GM18526 (cell line): ENCODE data around the gene NLRC3.

Experiments
- POLR2A ChIP-seq: IDR thresholded peaks from 3 replicates; pipeline ENCODE4 v1.6.1; 2011; ENCODE audit not compliant: insufficient read length; ENCODE audit errors: extremely low read depth

The NLRC3 gene

DNA sequence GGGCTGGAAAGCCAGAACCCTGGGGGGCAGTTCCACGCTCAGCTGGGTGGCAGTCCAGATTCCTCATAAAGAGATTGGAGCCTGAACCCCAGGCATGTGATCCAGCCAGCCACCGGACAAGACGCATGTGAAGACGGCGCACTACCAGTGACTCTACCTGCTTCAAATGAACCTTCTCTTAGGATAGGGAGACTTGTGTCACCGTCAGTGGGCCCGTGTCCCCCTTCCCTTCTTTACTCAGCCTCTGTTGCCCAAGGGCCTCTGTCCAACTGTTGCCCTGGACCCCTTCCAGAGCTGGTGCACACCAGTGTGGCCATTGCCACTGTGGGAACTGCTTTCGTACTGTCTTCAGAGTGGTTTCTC, 58.2 kb downstream of the NLRC3 start:
- no peak for TF ChIP-seq POLR2A

DNA sequence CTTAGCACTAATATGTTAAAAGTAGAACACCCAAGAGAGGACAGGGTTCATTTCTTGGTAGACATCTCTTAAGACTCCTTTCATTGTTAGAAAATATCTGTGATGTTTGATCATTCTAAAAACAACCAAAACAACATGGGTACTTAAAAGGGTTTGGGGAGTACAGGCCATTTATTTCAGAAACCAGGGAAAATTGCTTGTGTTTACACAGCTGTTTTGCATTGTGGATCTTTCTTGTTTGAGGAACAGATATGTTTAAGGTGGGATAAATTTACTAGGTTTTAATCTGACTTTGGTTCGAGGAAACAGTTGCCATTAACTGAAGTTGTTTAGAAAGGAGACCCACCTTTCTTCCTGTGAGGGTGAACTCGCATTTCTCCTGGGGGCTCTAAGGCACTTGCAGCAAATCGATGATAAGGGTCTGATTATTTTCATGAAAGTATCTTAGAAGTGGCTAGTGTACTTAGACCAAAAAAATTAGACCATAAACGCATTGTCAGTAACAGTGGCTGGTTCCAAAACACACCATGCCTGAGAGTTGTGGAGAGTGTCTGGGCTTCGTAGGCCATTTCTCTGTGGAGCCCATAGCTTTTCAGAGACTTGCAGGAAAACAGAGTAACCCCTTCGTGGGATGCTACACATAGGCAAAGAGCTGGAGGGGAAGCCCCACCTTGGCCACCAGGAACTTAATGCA, 58.8 kb downstream of the NLRC3 start:
- no peak for TF ChIP-seq POLR2A

DNA sequence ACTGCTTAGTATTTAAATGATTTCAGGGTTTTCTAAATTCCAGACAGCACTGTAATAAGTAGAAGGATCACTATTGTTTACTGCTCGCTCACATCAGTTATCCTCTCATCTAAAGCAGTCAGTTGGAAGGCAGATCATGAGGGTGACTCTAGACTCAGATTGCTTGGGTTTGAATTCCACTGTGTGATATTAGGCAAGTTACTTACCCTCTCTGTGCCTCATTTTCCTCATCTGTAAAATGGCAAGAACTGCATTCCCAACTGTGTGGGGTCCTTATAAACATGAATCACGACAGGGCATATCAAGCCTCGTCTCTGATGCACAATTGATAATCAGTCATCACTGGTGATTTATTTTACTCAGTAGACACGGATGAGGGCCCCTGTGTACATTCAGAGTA, 61.3 kb downstream of the NLRC3 start:
- TF ChIP-seq POLR2A = no peak

DNA sequence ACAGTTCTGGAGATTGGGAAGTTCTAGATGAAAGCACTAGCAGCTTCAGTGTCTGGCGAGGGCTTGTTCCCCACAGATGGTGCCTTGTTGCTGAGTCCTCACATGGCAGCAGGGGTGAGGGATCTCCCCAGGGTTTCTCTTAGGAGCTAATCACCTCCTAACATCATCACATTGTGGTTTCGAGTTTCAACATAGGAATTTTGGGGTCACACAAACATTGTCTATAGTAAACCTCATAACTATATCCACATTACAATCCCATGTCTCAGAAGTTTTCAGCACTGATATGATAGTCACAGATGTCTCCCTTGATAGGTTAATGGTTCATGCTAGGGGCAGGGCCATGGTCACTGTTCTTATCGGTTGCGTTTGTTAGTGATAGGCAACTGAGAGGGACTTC, 62.6 kb downstream of the NLRC3 start:
- TF ChIP-seq POLR2A = no peak

DNA sequence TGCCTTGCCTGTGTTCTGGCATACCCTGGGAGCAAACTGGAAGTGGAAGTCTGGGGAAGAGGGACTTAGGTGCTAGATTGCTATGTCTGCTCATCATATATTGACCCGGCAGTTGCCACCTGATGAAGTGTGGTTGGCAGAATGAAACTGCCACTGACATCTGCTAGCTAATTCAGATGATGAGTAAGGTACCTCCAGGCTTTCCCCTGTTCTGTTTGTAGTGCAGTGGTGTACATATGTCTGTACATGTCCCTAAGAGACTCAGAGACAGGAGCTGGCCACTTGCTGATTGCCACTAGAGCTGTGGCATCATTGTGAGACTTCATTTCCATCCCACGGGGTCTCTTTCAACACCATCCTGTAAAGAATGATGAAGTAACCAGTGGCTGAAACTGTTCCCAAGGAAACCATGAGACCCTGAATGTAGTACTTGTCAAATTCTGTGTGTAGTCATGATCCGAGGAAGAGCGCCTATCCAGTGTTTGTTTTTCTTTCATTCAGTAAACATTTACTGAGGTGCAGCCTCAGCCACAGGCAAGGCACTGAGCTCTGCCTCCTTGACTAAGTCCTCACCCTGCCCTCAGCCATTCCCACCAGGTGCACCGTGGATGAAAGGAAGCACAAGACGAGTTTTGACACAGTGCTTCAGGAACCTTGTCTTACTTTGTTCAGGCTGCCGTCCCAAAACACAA, 63.2 kb downstream of the NLRC3 start:
- no peak for TF ChIP-seq POLR2A

DNA sequence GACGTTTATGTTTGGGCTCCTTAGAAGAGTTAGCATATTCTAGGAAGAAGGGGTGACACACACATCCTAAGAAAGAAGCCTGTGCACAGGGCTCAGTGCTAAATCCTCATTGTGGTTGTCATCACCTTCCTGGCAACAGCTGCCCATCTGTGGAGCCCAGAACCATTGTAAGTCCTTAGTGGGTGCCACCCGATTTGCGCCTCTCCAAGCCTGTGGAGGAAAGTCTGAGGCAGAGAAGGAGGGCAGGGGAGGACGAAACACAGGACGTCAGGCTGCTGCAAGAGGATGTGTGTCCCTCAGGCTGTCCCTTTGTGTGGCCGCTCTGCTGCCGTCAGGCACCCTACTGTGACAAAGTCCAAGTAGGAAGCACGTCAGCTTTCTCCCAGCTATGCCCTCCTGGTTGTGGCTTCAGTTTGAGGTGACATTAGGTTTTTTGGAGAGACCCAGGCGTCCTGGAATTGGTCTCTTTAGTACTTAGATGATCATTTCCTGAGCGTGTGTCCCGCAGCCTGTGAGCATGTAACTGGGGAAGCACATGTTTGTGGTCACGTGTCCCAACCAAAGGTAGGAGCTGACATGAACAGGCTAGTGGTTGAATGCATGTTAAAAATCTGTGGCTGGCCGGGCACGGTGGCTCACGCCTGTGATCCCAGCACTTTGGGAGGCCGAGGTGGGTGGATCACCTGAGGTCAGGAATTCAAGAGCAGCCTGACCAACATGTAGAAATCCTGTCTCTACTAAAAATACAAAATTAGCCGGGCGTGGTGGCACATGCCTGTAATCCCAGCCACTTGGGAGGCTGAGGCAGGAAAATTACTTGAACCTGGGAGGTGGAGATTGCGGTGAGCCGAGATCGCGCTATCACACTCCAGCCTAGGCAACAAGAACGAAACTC, 65.7 kb downstream of the NLRC3 start:
- no peak for TF ChIP-seq POLR2A

DNA sequence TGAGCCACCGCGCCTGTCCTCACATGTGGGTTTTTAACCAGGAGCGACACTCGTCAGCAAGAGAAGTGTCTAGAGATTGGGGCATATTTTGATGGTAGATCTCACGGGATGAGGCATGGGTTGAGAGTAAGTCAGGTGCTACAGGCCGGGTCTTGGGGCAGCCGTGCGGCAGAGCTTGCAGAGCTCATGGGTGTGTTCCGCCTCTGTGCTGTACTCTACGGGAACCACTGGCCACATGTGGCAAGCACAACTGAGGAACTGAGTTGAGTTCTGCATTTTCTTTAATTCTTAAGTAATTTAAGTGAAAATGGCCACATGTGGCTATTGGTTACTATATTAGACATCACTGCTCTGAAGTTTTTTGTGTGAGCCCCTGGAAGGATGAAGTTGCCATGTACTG, 66.8 kb downstream of the NLRC3 start:
- no peak for TF ChIP-seq POLR2A

DNA sequence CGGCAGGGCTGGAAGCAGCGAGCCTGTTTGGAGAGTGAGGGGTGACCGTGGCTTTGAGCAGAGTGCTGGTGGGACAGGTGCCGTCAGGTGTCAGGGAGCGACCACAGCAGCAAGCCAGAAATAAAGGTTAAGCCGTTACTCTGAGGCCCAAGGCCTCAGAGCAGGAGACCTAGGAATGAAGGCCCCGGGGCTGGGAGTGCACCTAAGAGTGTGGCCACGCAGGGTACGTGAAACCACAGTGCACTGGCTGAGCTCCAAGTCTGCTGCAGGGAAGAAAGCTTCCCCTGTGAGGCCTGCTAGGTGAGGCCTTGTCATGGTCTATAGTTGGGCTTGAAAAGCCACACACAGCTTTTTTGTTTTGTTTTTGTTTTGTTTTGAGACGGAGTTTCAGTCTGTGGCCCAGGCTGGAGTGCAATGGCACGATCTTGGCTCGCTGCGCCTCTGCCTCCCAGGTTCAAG, 67.7 kb downstream of the NLRC3 start:
- TF ChIP-seq POLR2A = no peak

DNA sequence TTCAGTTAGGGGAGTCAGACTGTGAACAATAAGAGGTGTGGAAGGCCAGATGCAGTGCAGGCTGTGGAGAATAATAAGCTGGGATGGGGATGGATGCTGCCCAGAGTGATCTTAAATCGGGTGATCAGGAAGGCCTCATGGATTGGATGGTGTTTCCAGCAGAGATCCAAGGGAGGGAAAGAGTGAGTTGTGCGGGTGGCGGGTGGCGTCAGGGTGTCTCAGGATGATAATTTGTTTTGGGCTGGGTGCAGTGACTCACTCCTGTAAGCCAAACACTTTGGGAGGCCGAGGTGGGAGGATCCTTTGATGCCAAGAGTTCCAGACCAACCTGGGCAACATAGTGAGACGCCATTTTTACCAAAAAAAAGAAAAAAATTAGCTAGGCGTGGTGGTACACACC, 68.5 kb downstream of the NLRC3 start:
- TF ChIP-seq POLR2A = no peak

DNA sequence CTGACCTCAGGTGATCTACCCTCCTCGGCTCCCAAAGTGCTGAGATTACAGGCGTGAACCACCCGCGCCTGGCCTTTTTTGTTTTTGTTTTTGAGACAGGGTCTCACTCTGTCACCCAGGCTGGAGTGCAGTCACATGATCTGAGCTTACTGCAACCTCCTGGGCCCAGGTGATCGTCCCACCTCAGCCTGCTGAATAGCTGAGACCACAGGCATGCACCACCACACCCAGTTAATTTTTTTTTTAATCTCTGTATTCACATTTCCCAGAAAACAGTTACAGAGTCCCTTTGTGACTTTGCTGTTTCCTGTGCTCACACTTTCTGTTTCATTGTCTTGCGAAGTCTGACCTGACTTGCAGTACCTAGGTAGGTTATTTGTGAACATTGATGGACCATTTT, 73.7 kb downstream of the NLRC3 start:
- TF ChIP-seq POLR2A = no peak

DNA sequence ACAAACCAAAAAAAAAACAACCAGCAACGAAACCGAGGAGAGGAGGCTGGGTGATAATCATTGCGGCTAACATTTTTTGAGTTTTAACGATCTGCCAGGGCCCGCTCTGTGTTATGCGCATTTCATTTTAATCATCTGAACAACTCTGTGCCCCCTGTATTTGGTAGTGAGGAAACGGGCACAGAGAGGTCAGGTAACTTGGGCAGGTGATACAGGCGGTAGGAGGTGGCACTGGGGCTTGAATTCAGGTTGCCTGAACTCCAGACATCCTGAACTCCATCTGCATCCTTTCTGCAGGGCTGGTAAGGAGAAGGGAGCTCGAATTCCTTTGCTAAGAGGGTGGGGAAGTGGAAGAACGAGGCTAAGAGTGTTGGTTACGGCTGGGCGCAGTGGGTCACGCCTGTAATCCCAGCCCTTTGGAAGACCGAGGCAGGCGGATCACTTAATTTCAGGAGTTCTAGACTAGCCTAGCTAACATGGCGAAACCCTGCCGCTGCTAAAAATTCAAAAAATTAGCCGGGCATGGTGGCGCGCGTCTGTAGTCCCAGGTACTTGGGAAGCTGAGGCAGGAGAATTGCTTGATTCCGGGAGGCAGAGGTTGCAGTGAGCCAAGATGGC, 75.3 kb downstream of the NLRC3 start:
- TF ChIP-seq POLR2A = no peak

DNA sequence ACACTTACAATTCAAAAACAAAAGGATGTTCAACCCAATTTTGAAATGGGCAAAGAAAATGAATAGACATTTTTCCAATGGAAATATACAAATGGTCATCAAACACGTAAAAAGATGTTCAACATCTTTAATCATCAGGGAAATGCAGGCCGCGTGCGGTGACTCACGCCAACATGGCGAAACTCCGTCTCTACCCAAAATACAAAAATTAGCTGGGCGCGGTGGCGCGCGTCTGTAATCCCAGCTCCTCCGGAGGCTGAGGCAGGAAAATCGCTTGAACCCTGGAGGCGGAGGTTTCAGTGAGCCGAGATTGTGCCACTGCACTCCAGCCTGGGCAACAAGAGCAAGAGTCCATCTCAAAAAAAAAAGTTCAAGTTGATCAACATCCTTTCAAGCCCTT, 78.2 kb downstream of the NLRC3 start:
- TF ChIP-seq POLR2A = no peak

DNA sequence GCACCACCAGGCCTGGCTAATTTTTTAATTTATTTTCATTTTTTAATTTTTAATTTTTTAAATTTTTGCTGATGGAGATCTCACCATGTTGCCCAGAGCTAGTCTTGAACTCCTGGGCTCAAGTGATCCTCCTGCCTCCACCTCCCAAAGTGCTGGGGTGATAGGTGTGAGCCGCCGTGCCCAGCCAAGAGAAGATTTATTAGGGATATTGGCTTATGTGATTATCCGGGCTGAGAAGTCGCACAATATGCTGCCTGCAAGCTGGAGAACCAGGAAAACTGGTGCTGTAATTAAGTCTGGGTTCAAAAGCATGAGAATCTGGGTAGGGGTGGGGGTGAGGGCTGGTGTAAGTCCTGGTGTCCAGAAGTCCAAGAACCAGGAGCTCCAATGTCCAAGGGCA, 79.4 kb downstream of the NLRC3 start:
- no peak for TF ChIP-seq POLR2A

DNA sequence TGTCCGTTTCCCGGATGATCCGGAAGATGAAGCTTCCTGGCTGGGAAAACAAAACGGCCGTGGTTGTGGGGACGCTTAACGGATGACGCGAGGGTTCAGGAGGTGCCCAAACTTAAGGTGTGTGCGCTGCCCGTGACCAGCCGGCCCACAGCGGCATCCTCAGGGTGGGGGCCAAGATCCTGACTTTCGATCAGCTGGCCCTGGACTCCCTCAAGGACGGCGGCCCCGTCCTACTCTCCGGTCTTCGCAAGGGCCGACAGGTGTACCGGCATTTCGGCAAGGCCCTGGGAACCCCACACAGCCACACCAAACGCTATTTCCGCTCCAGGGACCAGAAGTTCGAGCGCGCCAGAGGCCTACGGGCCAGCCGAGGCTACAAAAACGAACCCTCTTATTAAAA, 80.8 kb downstream of the NLRC3 start:
- TF ChIP-seq POLR2A = no peak

DNA sequence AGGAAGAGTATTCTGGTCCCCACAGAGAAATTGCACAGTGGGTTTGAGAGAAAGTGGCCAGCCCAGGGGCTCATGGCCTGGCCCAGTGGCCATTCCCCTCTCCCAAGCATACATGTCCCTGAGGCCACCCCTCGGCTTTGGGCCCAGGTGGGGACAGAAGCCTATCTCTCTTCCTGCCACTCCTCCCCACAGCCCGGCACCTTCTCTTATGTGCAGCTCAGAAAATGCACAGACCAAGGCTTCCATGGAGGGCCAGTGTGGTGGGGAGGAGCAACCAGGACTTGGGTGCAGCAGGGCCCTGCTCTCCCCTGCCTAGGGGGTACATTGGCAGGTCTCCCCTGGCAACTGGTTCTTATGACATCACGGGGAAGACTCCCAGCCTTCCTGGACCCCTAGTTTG, 82.0 kb downstream of the NLRC3 start, which contains the start of gene C16orf90:
TSS of gene C16orf90 (minus strand) at position 314 of the 400 bp plus-strand sequence. CDS start at position 246, 68 bp downstream.
- no peak for TF ChIP-seq POLR2A

DNA sequence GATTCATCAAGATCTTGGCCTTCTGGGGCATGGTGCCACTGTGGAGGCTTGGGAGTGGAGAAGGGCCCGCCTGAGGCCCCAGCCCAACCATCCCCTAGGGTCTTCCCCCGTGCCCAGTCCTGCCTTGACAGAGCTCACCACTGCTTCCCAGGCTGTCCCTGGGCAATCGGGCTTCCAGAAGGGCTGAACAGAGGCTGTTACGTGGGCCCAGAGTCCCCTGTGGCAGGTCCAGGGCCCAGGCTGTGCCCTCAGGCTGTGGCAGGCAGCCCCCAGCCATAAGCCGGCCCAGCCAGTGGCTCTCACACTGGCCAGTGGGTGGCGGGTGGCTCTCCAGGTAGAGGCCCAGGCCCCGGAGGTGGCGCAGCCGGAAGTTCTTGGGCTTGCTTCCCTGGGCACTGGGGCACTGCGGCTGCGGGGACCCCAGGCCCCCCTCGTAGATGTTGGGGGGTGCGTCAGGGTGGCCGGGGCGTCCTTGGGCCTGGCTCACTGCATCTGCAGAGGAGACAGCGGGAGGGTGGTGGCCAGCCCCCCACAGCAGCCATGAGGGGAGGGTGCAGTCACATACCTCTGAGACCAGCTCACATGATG, 82.7 kb downstream of the NLRC3 start:
- TF ChIP-seq POLR2A = no peak

DNA sequence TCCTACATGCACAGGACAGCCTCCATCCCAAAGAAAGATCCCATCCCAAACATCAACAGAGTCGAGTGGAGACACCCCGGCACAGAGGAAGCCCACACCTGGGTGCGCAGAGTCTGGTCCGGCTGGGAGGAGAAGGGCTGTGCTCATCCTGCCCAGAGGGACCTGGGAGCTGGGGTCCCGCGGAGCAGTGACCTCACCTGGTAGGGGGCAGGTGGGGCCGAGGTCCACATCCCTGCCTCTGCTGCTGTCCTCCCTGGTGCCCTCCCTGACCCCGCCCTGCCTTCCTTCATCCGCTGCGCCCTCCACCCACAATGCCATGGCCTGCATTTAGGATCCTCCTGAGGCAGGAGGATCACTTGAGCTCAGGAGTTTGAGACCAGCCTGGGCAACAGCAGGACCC, 84.8 kb downstream of the NLRC3 start:
- no peak for TF ChIP-seq POLR2A
